WERI-Rb-1 (cell line): Measurements from ENCODE around the gene PREX1.

Source experiments
- DNase-seq: peaks from one replicate; pipeline ENCODE4 v3.0.0-alpha.2; 2020
- H3K27ac ChIP-seq: fragments of 250-450 bp; sonication (Bioruptor Pico); 2 replicates; pipeline ENCODE4 v1.5.1; 2020; ENCODE audit warnings: mild to moderate bottlenecking, moderate library complexity
- H3K27me3 ChIP-seq: fragments of 250-450 bp; sonication (Bioruptor Pico); 2 replicates; pipeline ENCODE4 v1.5.1; 2021; ENCODE audit warnings: mild to moderate bottlenecking, low read depth, moderate library complexity; ENCODE audit not compliant: insufficient read depth, severe bottlenecking
- H3K36me3 ChIP-seq: fragments of 250-450 bp; sonication (Bioruptor Pico); 2 replicates; pipeline ENCODE4 v1.5.1; 2020; ENCODE audit warnings: mild to moderate bottlenecking, moderate library complexity
- H3K4me3 ChIP-seq: 2 replicates; pipeline ENCODE4 v1.5.1; 2011; ENCODE audit warnings: low read depth, mild to moderate bottlenecking, control low read depth, low read length
- H3K9me3 ChIP-seq: fragments of 250-450 bp; sonication (Bioruptor Pico); 2 replicates; pipeline ENCODE4 v1.5.1; 2021; ENCODE audit warnings: mild to moderate bottlenecking, moderate library complexity; ENCODE audit not compliant: severe bottlenecking
- TF ChIP-seq, protein P1 (sequence below): IDR thresholded peaks from 2 replicates; pipeline ENCODE4 v1.5.1; 2011; ENCODE audit warnings: low read depth, mild to moderate bottlenecking, control low read depth, inconsistent platforms, low read length

PREX1 gene

DNA sequence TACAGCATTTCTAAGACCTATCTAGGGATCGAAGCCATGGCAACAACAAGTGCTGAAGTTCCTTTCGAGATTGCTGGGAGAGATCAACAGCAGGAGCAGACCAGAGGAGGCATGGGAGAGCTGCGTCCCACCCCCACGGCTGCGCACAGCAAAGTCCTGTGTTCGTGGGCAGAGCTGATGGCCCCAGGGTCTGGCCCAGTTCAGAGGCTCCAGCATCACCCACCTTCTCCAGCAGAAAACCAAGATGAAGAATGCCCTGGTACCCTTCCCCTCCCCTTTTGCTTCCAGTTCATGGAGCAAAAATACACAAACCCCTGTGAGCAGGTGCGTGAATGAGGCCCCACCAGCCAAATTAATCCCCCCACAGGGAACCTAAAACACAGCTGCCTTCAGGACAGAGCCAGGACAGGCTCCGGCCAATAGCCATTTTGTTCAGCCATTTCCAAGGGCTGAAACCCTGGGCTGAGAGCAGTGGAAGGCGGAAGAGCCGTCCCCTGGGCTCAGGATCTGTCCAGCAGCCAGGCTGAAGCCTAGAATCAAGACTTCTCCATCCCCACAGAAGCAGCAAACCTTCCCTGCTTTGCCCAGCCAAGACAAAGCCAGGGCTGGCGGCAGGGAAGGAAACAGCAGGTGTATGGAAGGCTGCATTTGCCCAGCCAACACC lies 102.8 kb downstream of the PREX1 start:
- no peak for DNase-seq

DNA sequence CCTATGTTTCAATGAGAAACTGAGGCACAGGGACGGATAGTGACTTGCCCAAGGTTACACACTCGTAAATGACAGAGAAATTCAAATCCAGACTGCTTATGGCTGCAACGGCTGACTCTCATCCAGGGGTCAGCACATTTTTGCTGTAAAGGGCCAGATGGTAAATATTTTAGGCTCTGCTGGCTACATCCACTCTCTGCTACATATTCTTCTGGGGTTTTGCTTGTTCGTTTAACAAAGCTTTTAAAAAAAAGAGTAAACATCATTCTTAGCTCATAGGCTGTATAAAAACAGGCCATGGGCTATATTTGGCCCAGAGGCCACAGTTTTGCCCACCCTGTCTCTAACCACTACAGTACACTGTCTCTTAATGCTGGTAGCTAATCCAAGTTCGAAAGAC lies 103.4 kb downstream of the PREX1 start:
- Histone ChIP-seq H3K36me3 (peaks cover 30% of the 10 kb centered on the region), H3K27me3 (no peaks in the 10 kb centered on the region), H3K9me3 (no peaks in the 10 kb centered on the region), H3K4me3 (no peak overlapping the region), H3K27ac (no peak overlapping the region)
- TF ChIP-seq, protein P1, sequence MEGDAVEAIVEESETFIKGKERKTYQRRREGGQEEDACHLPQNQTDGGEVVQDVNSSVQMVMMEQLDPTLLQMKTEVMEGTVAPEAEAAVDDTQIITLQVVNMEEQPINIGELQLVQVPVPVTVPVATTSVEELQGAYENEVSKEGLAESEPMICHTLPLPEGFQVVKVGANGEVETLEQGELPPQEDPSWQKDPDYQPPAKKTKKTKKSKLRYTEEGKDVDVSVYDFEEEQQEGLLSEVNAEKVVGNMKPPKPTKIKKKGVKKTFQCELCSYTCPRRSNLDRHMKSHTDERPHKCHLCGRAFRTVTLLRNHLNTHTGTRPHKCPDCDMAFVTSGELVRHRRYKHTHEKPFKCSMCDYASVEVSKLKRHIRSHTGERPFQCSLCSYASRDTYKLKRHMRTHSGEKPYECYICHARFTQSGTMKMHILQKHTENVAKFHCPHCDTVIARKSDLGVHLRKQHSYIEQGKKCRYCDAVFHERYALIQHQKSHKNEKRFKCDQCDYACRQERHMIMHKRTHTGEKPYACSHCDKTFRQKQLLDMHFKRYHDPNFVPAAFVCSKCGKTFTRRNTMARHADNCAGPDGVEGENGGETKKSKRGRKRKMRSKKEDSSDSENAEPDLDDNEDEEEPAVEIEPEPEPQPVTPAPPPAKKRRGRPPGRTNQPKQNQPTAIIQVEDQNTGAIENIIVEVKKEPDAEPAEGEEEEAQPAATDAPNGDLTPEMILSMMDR = no peak
- DNase-seq = no peak

More for the DNA sequence above, 102.8 kb downstream of the PREX1 start:
- no peak overlapping the region for H3K27ac ChIP-seq
- no peak overlapping the region for H3K4me3 ChIP-seq
- H3K27me3 ChIP-seq = no peaks in the 10 kb centered on the region
- H3K9me3 ChIP-seq = no peaks in the 10 kb centered on the region
- H3K36me3 ChIP-seq = peaks cover 36% of the 10 kb centered on the region
- TF ChIP-seq, protein P1 = no peak

DNA sequence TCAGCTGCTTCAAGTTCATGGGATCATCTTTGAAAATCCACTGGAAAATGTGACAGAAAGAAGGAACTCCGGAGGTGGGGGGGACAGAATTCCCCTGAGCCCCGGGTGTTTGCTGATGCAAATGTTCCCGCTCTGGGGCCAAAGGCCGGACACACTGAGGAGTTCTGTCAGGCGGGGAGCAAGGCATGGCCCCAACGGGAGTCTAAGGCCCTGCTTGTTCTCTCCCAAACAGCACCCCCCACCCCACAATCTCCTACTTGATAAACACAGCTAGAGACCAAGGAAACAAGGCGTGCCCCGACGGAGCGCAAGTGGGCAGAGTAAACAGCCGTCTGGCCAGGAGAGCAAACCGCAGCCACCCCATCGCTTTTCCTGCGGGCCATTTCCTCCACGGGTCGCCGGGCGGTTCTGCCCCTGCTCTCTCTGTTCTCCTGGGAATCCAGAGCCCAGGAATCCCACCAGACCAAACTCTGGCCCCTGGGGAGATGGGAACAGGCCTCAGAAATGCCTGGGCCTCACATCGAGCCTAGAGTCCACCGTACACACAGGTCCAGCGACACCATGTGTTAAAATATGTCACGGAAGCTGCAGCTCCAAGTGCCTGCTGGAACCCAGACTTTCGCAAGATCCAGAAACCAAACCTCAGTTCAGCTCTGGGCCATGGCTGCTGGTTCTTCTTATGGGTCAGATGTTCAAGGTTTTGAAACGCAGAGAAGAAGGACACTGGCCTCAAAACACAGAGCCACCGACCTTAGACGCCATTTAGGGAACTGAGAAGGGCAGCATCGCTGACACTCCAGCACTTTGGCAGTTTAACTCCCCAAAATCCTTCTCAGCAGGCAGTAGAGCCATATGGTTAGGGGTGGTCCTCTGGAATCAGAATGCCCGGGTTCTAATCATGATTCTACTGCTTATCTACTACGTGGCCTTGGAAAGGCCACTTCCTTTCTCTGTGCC lies 104.2 kb downstream of the PREX1 start:
- DNase-seq = no peak
- Histone ChIP-seq H3K27ac (no peak overlapping the region), H3K27me3 (no peaks in the 10 kb centered on the region), H3K9me3 (no peaks in the 10 kb centered on the region), H3K4me3 (no peak overlapping the region), H3K36me3 (peaks cover 28% of the 10 kb centered on the region)
- TF ChIP-seq, protein P1 = no peak

DNA sequence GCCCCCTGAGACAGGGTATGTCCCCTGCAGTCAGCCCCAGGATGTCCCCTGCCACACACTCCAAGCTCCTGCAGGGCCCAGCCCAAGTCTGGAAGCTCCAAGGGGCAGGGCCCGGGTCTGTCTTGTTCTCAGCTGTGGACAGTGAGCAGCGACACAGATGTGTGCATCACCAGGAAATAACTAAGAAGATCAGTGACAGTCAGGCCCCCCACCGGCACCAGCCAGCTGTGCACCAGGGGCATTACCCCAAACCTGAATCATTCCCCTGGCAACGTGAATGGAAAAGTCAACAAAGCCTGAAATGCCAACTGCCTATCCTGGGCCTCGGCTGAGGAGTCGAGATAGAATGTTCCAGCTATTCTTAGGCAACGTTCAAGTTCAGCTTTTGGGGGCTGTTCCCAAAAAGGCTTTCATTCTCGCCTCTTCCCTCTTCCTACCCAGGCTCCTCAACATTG lies 105.0 kb downstream of the PREX1 start:
- Histone ChIP-seq H3K27ac (no peak overlapping the region), H3K4me3 (no peak overlapping the region), H3K36me3 (peaks cover 33% of the 10 kb centered on the region), H3K27me3 (no peaks in the 10 kb centered on the region), H3K9me3 (no peaks in the 10 kb centered on the region)
- DNase-seq = no peak
- TF ChIP-seq, protein P1 = no peak

DNA sequence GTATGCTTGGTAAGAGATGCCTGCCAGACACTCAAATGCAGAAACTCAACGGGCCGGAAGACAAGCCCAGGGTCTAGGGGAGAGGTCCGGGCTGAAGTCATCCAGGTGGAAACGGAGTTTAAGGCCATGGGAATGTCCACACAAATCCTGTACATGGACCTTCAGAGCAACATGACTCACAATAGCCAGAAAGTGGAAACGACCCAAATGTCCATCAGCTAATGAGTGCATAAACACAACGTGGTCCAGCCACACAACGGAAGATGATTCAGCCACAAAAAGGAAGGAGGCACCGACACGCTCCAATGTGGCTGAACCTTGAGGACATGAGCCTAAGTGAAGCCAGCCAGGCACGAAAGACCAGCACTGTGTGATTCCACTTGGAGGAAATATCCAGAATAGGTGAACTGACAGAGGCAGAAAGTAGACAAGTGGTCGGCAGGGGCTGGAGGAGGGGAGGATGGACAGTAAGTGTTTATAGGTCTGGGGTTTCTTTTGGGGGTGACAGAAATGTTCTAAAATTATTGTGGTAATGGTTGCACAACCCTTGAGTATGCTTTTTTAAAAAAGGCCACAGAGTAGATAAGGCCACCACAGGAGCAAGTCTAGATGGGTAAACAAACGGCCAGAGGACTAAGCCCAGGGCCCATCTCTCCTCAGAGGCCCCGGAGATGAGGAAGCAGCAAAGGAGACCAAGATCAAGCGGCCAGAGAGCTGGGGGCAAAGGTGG lies 105.6 kb downstream of the PREX1 start:
- Histone ChIP-seq H3K27me3 (no peaks in the 10 kb centered on the region), H3K27ac (no peak overlapping the region), H3K36me3 (peaks cover 31% of the 10 kb centered on the region), H3K9me3 (no peaks in the 10 kb centered on the region), H3K4me3 (no peak overlapping the region)
- TF ChIP-seq, protein P1 = no peak
- no peak for DNase-seq
